Measurements from ENCODE around the gene ARHGAP24.

The ARHGAP24 gene

GRCh38 chr4:85747882-85748491, 273.0 kb downstream of the ARHGAP24 start:
- peak; percentile 13 to 26 for DNase-seq

GRCh38 chr4:85748654-85749053, 273.7 kb downstream of the ARHGAP24 start:
- no peak for DNase-seq

- no peak for DNase-seq
Observed at GRCh38 chr4:85751866-85752265, 276.9 kb downstream of the ARHGAP24 start.

GRCh38 chr4:85755285-85755684, 280.3 kb downstream of the ARHGAP24 start:
- DNase-seq, result no peak

GRCh38 chr4:85756938-85757337, 282.0 kb downstream of the ARHGAP24 start:
- DNase-seq, result no peak

GRCh38 chr4:85759388-85759787, 284.4 kb downstream of the ARHGAP24 start:
- no peak for DNase-seq

GRCh38 chr4:85760511-85760910, 285.6 kb downstream of the ARHGAP24 start:
- no peak for DNase-seq

- DNase-seq, result peak in 1 of 2 donors; percentile 25
Observed at GRCh38 chr4:85761803-85762528, 287.0 kb downstream of the ARHGAP24 start.

GRCh38 chr4:85762529-85762871, 287.6 kb downstream of the ARHGAP24 start:
- no peak for DNase-seq

GRCh38 chr4:85763202-85763601, 288.3 kb downstream of the ARHGAP24 start:
- DNase-seq, result no peak

- no peak for DNase-seq
Observed at GRCh38 chr4:85767649-85768048, 292.7 kb downstream of the ARHGAP24 start.

GRCh38 chr4:85769009-85769408, 294.1 kb downstream of the ARHGAP24 start:
- no peak for DNase-seq

GRCh38 chr4:85772470-85772869, 297.5 kb downstream of the ARHGAP24 start:
- no peak for DNase-seq

GRCh38 chr4:85773372-85773771, 298.4 kb downstream of the ARHGAP24 start:
- DNase-seq, result no peak

GRCh38 chr4:85774000-85774399, 299.1 kb downstream of the ARHGAP24 start:
- no peak for DNase-seq

- no peak for DNase-seq
Observed at GRCh38 chr4:85774489-85774888, 299.5 kb downstream of the ARHGAP24 start.

- no peak for DNase-seq
Observed at GRCh38 chr4:85776096-85776495, 301.1 kb downstream of the ARHGAP24 start.

GRCh38 chr4:85776579-85776978, 301.6 kb downstream of the ARHGAP24 start:
- no peak for DNase-seq

GRCh38 chr4:85777908-85778631, 303.1 kb downstream of the ARHGAP24 start:
- no peak for DNase-seq

- no peak for DNase-seq
Observed at GRCh38 chr4:85778632-85779131, 303.7 kb downstream of the ARHGAP24 start.

- DNase-seq, result no peak
Observed at GRCh38 chr4:85779165-85779564, 304.2 kb downstream of the ARHGAP24 start.

- DNase-seq, result no peak
Observed at GRCh38 chr4:85780664-85781063, 305.7 kb downstream of the ARHGAP24 start.

GRCh38 chr4:85783483-85783882, 308.5 kb downstream of the ARHGAP24 start:
- no peak for DNase-seq

- no peak for DNase-seq
Observed at GRCh38 chr4:85783900-85784299, 308.9 kb downstream of the ARHGAP24 start.
